GM12878 (cell line): Measurements from ENCODE around the gene APOC1.

Experiments
- SRF ChIP-seq, 2 experiments: IDR thresholded peaks; 2 replicates each; pipeline ENCODE4 v1.6.1; 2011; ENCODE audit warnings: low read depth in 2 of 2, low read length in 2 of 2, mild to moderate bottlenecking in 1 of 2, moderate library complexity in 1 of 2
- TF ChIP-seq, protein P1 (sequence below), 3 experiments: IDR thresholded peaks in 2 of 3; conservative IDR thresholded peaks in 1 of 3; 2 replicates each; pipeline ENCODE4 v1.5.1; 2011; ENCODE audit warnings: low read depth in 3 of 3, low read length in 3 of 3, mild to moderate bottlenecking in 3 of 3, control low read depth in 2 of 3, moderate library complexity in 2 of 3, inconsistent platforms in 1 of 3, mixed read lengths in 1 of 3; ENCODE audit not compliant: control insufficient read depth in 2 of 3, insufficient read depth in 1 of 3; ENCODE audit errors: extremely low read depth in 1 of 3

DNA sequence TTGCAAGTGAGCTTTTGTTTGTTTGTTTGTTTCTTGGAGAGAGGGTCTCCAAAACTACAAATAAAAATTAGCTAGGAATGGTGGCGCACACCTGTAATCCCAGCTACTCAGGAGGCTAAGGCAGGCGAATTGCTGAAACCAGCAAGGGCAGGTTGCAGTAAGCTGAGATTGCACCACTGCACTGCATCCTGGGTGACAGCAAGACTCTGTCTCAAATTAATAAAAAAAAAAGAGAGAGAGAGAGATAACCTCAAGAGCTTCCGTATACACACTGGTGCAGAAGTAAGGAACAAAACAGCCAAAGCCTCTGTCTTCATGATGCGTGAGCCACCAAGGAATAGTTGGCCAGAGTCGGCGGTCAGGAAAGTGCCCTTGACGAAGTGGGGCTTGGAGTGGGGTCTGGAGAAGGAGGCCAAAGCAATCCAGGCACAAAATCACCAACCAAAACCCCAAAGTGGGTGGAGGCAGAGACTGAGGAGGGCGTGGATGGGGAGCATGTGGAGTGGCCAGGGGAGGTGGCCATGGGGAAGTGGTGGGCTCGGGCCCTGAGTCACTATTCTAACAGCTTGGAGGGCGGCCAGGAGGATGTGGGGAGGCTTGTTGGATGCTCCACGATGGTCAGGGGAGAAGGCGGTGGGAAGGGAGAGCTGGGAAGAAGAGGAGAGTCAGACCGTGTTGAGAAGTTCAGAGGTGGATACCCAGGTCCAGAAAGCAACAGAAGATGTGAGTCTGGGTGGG is 44.5 kb upstream of the APOC1 start:
- TF ChIP-seq, protein P1, sequence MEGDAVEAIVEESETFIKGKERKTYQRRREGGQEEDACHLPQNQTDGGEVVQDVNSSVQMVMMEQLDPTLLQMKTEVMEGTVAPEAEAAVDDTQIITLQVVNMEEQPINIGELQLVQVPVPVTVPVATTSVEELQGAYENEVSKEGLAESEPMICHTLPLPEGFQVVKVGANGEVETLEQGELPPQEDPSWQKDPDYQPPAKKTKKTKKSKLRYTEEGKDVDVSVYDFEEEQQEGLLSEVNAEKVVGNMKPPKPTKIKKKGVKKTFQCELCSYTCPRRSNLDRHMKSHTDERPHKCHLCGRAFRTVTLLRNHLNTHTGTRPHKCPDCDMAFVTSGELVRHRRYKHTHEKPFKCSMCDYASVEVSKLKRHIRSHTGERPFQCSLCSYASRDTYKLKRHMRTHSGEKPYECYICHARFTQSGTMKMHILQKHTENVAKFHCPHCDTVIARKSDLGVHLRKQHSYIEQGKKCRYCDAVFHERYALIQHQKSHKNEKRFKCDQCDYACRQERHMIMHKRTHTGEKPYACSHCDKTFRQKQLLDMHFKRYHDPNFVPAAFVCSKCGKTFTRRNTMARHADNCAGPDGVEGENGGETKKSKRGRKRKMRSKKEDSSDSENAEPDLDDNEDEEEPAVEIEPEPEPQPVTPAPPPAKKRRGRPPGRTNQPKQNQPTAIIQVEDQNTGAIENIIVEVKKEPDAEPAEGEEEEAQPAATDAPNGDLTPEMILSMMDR (IDR thresholded peaks at IDR 0.05 in 2 of 3, conservative IDR thresholded peaks at IDR 0.05 in 1 of 3; ENCODE audit: control insufficient read depth in 2 of 3, extremely low read depth in 1 of 3, insufficient read depth in 1 of 3, low read depth in 3 of 3, low read length in 3 of 3) = no peak
- TF ChIP-seq SRF (IDR thresholded peaks at IDR 0.05; ENCODE audit: low read depth in 2 of 2, low read length in 2 of 2) = no peak
